Fibroblast of skin of scalp (primary cell): Measurements from ENCODE around the gene RNF13. TPM values are rescaled to one million over a fixed set of nuclear protein-coding genes. Genes with fewer than 3 reads are reported as not detected.
A peak's percentile ranks its signal among the peaks of the same experiment; 100 is the strongest.

ENCODE experiments used
- DNase-seq: peaks from one replicate; pipeline ENCODE4 v3.0.0-alpha.2; 2013
- polyA plus RNA-seq, 2 experiments: library from polyadenylated mRNA; unstranded; fragments of 120-200 nt; gene quantifications; one replicate each; pipeline ENCODE4 v1.2.1, GENCODE V29; 2013; ENCODE audit not compliant: insufficient read length in 2 of 2

Gene RNF13
- 30.4 TPM for polyA plus RNA-seq (2013, experiment 1 of 2; ENCODE audit: insufficient read length)
- polyA plus RNA-seq (2013, experiment 2 of 2; ENCODE audit: insufficient read length), result 37.7 TPM

GRCh38 chr3:149812606-149813366 lies at the start of gene RNF13:
RNF13 (plus strand) TSS chr3:149813215; CDS start chr3:149846027, 32,812 bp downstream.
- DNase-seq, result peak; percentile 94

GRCh38 chr3:149763565-149764195 lies 49.3 kb upstream of the RNF13 start:
- DNase-seq, result no peak

DNA sequence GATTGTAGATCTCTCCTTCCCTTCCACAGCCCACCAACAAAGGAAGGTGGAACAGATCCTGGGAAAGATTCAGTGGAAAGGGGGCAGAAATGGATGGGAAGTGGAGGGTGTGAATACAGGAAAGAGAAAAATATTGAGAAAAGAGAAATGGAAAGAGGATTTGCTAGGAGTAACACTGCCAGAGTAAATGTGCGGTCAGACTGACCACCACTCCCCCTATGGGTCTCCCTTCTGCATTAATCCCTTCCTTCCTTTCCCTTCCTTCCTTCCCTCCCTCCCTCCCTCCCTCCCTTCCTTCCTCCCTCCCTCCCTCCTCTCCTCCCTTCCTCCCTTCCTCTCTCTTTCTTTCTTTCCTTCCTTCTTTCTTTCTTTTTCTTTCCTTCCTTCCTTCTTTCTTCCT lies 48.7 kb upstream of the RNF13 start:
- DNase-seq, result no peak

- DNase-seq, result peak; percentile 57
Observed at GRCh38 chr3:149765762-149766334, 47.2 kb upstream of the RNF13 start.

DNA sequence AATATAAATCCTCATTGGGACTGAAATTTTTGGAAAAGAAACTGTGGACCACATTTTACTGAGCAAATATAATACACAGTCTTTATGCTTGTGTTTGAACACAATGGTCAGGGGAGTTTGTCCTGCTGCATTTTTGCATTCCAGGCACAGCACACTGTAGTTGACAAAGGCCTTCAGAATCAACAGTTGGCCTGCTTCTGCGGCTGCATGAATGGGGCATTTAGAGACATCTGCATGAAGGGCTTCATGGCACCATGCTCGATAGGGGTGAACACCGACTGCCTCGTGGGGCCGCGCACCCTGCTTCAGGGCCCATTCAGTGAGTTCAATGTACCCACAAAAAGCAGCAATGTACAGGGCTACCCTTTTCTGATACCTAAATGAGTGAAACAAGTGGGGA lies 45.3 kb upstream of the RNF13 start:
- DNase-seq, result no peak

GRCh38 chr3:149768704-149769103 lies 44.3 kb upstream of the RNF13 start:
- DNase-seq, result no peak

GRCh38 chr3:149770246-149770645 lies 42.8 kb upstream of the RNF13 start:
- DNase-seq, result no peak

DNA sequence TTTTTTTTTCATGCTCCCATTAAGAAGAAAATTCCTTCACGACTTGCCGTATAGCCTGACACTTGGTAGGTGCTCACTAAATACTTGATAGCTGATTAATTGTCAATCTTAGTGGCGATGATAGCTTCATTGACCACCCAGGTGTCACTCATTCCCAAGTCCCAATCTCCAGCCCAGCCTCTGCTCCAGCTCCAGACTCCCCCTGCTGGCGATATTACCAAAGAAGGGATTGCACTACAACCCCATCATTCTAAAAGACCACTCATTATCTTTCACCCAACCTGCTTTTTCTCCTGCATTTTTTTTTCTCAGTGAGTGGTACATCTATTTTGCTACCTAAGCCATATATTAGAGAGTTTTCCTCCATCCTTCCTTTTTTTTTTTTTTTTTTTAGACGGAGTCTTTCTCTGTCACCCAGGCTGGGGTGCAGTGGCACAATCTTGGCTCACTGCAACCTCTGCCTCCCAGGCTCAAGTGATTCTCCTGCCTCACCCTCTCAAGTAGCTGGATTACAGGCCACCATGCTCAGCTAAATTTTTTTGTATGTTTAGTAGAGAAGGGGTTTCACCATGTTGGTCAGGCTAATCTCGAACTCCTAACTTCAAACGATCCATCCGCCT lies 41.3 kb upstream of the RNF13 start:
- peak; percentile 48 for DNase-seq

DNA sequence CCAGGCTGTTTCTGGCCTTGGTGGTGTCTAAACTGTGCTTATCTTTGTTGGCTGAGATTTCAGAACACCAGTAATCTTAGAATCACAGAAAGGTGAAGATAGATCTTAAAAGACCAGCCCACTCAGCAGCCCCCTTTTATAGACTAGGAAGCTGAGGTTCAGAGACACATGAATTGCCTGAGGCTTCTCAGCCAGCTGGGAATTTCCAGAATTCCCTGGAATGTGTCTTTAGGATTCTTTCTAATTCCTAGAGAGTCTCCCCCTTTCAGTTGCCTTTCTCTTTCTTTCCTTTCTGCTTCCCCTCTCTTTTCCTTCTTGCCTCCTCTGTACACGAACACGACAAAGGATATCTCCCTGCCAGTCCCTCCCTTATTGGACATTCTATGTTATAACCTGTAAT lies 40.2 kb upstream of the RNF13 start:
- no peak for DNase-seq

DNA sequence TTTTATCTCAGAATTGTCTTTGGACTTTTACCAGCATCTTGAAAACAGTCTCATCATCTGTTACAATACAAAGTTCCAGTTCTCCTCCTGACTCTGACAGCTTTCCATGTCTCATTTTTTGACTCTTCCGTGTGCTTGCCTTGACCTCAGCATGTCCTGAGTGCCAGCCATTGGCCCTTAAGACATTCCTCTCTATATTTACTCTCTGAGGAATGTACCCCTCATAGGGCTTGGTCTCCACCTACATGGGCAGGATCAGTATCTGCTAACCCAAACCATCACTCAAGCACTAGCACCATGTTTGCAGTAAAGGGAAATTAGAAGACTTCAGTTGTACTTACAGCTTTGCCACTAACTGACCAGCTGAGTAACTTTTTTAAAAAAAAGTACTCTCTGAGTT lies 36.8 kb upstream of the RNF13 start:
- DNase-seq, result no peak

DNA sequence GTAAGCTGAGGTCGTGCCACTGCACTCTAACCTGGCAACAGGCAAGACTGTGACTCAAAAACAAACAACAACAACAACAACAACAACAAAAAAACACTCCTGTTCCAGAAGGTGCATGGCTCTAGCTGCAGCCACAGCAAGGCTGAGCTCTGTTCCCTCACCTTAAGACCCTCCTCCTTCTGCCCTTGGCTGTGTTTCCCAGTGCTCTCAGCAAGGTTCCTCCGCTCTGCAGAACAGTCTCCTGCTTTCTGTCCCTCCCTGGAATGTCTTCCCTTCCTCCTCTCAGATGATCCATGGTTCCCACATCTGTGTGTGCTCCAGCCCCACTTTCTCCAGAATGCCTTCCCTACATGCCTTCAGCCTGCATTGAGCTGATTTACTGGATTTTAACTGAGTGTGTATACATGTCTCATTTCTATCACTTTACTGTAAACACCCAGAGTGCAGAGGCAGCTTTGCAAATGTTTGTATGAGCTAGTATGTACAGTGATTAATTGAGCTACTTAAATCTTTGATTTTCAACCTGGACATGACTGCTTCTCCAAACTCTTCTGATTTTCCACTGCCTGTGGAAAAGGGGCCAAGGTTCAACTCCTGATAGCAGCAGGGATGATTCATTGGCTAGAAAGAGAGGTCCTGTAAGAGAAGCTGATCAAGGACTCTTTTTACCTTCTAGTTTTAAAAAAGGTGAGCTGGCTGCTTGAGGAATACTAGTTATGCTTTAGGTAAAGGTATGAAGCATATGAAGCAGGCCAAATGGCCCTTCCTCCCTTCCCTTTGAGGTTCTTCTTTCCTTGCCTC lies 35.4 kb upstream of the RNF13 start:
- no peak for DNase-seq

GRCh38 chr3:149781211-149781610 lies 31.8 kb upstream of the RNF13 start:
- no peak for DNase-seq

DNA sequence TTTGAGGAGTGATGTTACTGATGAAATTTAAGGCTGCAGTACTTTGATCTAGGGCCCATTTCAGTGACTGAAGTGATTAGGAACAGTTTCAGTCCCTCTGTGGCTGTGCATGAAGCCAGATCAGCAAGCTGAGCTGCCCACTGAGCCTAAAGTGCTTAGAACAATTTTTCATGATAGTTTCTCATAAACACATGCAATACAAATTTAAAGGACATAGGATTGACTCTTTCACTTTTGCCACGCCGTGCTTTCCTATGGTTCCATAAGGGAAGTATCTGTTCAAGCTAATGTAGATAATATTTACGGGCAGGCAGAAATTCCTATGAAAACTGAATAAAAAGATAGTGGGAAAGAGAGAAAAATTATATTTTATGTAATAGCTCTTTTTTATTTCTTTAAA lies 31.3 kb upstream of the RNF13 start:
- no peak for DNase-seq

GRCh38 chr3:149783576-149783975 lies 29.4 kb upstream of the RNF13 start:
- DNase-seq, result peak; percentile 84

DNA sequence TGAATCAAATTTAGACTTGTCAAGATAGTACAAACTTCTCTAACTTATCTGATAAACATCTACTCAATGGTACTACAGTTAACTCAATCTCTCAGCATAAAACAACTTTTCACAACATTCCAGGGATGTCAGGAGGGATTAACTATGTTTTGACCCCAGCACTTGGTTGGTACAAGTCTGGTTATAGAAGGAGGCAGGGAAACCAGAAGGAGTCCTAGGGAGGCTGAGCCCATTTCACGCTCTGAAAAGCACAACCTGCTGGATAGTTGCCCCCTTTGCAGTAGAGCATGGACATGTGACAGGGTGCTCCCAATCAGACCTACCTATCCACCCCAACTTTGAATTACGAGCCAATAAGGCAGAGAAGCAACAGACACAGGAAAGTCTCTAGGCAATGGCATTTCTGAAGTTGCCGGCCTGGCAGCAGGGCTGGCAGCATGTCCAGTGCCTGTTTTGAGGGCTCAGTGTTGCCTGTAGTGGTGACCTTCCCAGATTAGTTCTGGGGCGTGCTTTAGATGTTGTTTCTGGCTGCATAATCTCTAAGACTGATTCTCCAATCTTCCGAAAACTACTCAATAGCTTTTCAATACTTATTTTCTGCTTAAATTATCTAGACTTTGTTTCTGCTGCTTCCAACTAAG lies 28.8 kb upstream of the RNF13 start:
- peak; percentile 66 for DNase-seq

- DNase-seq, result peak; percentile 71
Observed at GRCh38 chr3:149790268-149790667, 22.7 kb upstream of the RNF13 start.

- peak; percentile 54 for DNase-seq
Observed at GRCh38 chr3:149790698-149791097, 22.3 kb upstream of the RNF13 start.

DNA sequence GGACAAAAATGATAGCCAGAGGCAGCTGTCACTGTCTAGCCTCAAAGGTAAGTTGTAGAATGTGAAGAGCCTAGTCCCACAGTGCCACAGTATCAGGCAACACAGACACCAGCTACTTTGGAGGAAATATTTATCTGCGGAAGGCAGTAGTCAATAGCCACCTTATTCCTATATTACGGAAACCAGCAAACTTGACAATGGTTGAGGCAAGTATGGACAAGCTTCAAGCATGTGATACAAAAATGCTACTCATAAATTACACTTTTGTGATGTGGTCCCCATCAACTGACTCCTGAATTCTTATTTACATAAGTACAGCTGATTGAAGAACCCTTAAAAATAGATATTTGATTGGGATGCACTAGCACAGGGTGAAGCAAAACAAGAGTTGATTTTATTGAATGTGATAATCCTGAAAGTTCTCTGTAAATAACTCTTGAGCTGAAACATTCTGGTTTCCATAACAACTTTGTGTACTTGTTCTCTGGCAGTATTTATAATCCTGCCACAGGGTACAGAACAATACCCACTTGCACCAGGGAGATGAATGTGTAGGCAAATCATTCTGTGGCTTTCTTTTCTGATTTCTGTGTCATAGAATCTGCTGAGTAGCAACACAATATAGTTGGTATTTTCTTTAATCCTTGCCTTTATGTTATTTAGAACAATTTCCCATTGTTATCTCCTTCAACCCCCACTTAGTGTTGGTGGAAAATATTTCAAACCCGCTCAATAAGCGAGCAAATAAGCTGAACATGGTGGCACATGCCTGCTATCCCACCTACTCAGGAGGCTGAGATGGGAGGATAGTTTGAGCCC lies 20.4 kb upstream of the RNF13 start, which contains the start of gene ANKUB1:
Gene ANKUB1, minus strand, starts transcription at position 103 of the 819 bp plus-strand sequence. CDS start 188 bp downstream, outside the sequence.
- no peak for DNase-seq

DNA sequence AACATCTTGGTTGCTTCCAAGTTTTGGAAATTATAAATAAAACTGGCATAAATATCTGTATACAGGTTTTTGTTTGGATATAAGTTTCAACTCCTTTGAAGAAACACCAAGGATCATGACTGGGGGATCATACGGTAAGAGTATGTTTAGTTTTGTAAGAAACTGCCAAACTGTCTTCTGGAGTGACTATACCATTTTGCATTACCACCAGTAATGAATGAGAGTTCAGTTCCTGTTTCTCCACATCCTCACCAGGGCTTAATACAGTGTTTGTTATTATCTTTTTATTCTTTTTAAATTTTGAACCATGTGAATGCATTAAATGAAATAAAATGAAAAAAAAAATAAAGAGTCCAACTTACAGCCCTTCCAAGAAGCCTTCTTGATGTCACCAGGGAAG lies 17.0 kb upstream of the RNF13 start:
- no peak for DNase-seq

- no peak for DNase-seq
Observed at GRCh38 chr3:149800693-149801092, 12.3 kb upstream of the RNF13 start.

- DNase-seq, result no peak
Observed at GRCh38 chr3:149801195-149801594, 11.8 kb upstream of the RNF13 start.
